AG09309 (cell line): ENCODE measurements around the gene MGMT.

Source experiments
- DNase-seq: peaks from one replicate; pipeline ENCODE4 v3.0.0-alpha.2; 2010; ENCODE audit warnings: low read depth
- H3K4me3 ChIP-seq: 2 replicates; pipeline ENCODE4 v1.5.1; 2011; ENCODE audit warnings: mild to moderate bottlenecking, low read depth, low read length, moderate library complexity; ENCODE audit not compliant: control insufficient read depth
- CTCF ChIP-seq: IDR thresholded peaks from 2 replicates; pipeline ENCODE4 v1.5.1; 2011; ENCODE audit warnings: mild to moderate bottlenecking, low read depth, low read length, inconsistent platforms; ENCODE audit not compliant: insufficient read depth, control insufficient read depth; ENCODE audit errors: missing control alignments

Gene MGMT

GRCh38 chr10:129605266-129605985 lies 138.4 kb downstream of the MGMT start:
- H3K4me3 ChIP-seq = no peak overlapping the region

DNA sequence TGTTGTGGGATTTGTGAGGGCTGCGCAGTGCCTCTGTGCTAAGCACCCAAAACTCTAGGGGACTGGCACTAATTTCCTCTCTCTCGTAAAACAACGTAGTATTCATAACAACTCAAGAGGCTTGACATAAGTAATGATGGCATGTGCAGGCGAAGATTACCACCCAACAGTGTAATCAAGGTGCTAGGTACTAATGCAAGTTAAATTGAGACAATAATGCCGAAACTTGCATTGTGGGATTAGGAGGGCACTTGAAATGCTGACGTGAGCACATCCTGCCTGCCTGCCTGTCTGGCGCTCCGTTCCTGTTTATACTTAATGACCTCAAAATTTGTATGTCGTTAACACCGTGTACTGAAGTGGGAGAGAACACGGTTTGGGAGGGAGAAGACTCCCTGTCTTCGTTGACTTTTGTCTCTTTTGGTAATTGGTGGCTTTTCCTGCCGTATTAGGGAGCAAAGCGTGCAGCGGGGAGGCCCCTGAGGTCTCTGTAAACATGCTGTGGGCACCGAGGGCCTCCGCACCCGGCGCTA lies 139.0 kb downstream of the MGMT start:
- no peak overlapping the region for H3K4me3 ChIP-seq
- no peak for TF ChIP-seq CTCF
- no peak for DNase-seq

More at GRCh38 chr10:129605266-129605985, 138.4 kb downstream of the MGMT start:
- no peak for DNase-seq
- no peak for TF ChIP-seq CTCF

- H3K4me3 ChIP-seq = no peak overlapping the region
- no peak for DNase-seq
- no peak for TF ChIP-seq CTCF
Observed at GRCh38 chr10:129607607-129608109, 140.6 kb downstream of the MGMT start.

GRCh38 chr10:129608653-129609052 lies 141.6 kb downstream of the MGMT start:
- no peak for TF ChIP-seq CTCF
- H3K4me3 ChIP-seq = no peak overlapping the region
- no peak for DNase-seq

- DNase-seq = no peak
Observed at GRCh38 chr10:129609551-129609950, 142.5 kb downstream of the MGMT start.

GRCh38 chr10:129612481-129613109 lies 145.6 kb downstream of the MGMT start:
- no peak overlapping the region for H3K4me3 ChIP-seq
- no peak for DNase-seq
- TF ChIP-seq CTCF = no peak

More at GRCh38 chr10:129609551-129609950, 142.5 kb downstream of the MGMT start:
- H3K4me3 ChIP-seq = no peak overlapping the region
- no peak for TF ChIP-seq CTCF
